GM10266 (cell line): ENCODE results near the gene TATDN2.
"Not testable (repeated sequence)": the region's sequence is repeated elsewhere in the genome, so short reads cannot be mapped to it uniquely, and the experiment has no call there.

Experiments
- DNase-seq: peaks from one replicate; pipeline ENCODE4 v3.0.0; 2012; ENCODE audit errors: extremely low spot score
- CTCF ChIP-seq: IDR thresholded peaks from 2 replicates; pipeline ENCODE4 v1.5.1; 2012; ENCODE audit warnings: mild to moderate bottlenecking, low read depth; ENCODE audit not compliant: control insufficient read depth, insufficient read depth; ENCODE audit errors: missing control alignments

The TATDN2 gene

GRCh38 chr3:10291641-10292040 is 43.4 kb downstream of the TATDN2 start:
- DNase-seq = no peak
- TF ChIP-seq CTCF = no peak

- TF ChIP-seq CTCF = no peak
- DNase-seq = peak; percentile 71
Measured at GRCh38 chr3:10292505-10293419, 44.5 kb downstream of the TATDN2 start, which contains the start of gene GHRL. TSS of gene GHRL (minus strand) at chr3:10292947. CDS start at chr3:10290180, 2,767 bp downstream.

GRCh38 chr3:10294030-10294586 is 45.8 kb downstream of the TATDN2 start:
- no peak for DNase-seq
- no peak for TF ChIP-seq CTCF

- not testable (repeated sequence) for DNase-seq
Measured at GRCh38 chr3:10298064-10298463, 49.8 kb downstream of the TATDN2 start.

GRCh38 chr3:10299175-10299574 is 50.9 kb downstream of the TATDN2 start:
- peak; percentile 3 for TF ChIP-seq CTCF

GRCh38 chr3:10299679-10300078 is 51.4 kb downstream of the TATDN2 start:
- no peak for TF ChIP-seq CTCF
- peak; percentile 60 for DNase-seq

More at GRCh38 chr3:10299175-10299574, 50.9 kb downstream of the TATDN2 start:
- no peak for DNase-seq

- no peak for TF ChIP-seq CTCF
- DNase-seq = no peak
Measured at GRCh38 chr3:10300087-10300486, 51.8 kb downstream of the TATDN2 start.

- no peak for TF ChIP-seq CTCF
- no peak for DNase-seq
Measured at GRCh38 chr3:10303105-10303504, 54.8 kb downstream of the TATDN2 start.
